Endothelial cell (in vitro differentiated cells): Measurements from ENCODE around the gene PIF1. TPM values are rescaled to one million over a fixed set of nuclear protein-coding genes. Genes with fewer than 3 reads are reported as not detected.

Experiments used
- DNase-seq: peaks from one replicate; pipeline ENCODE4 v3.0.0; 2021; ENCODE audit warnings: low spot score
- H3K27ac Mint-ChIP-seq: one replicate; pipeline ENCODE4 v1.8.0; 2021; ENCODE audit warnings: mixed read lengths, inconsistent platforms; ENCODE audit not compliant: unreplicated experiment
- H3K27me3 Mint-ChIP-seq: one replicate; pipeline ENCODE4 v1.8.0; 2021; ENCODE audit warnings: mild to moderate bottlenecking, moderate library complexity, mixed read lengths, inconsistent platforms; ENCODE audit not compliant: unreplicated experiment
- H3K36me3 Mint-ChIP-seq: one replicate; pipeline ENCODE4 v1.8.0; 2021; ENCODE audit warnings: mild to moderate bottlenecking, low read depth, mixed read lengths, inconsistent platforms; ENCODE audit not compliant: unreplicated experiment
- H3K4me1 Mint-ChIP-seq: one replicate; pipeline ENCODE4 v1.8.0; 2021; ENCODE audit warnings: mild to moderate bottlenecking, mixed read lengths, inconsistent platforms; ENCODE audit not compliant: unreplicated experiment
- H3K4me3 Mint-ChIP-seq: one replicate; pipeline ENCODE4 v1.8.0; 2021; ENCODE audit warnings: mild to moderate bottlenecking, mixed read lengths, inconsistent platforms; ENCODE audit not compliant: unreplicated experiment
- H3K9me3 Mint-ChIP-seq: one replicate; pipeline ENCODE4 v1.8.0; 2021; ENCODE audit warnings: mixed read lengths, inconsistent platforms; ENCODE audit not compliant: unreplicated experiment
- total RNA-seq: library from RNA; stranded (reverse); fragmentation: NEBNext Ultra II Directional; extraction: Animal tissue kit (Norgen Biotek cat#: 25700); gene quantifications from one replicate; pipeline ENCODE4 v1.2.1, GENCODE V29; 2021; ENCODE audit not compliant: unreplicated experiment
- TF ChIP-seq, protein P1 (sequence below): fragments of 200-600 bp; sonication (generic); IDR thresholded peaks from one replicate; pipeline ENCODE4 v1.5.0; 2021; ENCODE audit warnings: antibody characterized with exemption; ENCODE audit not compliant: unreplicated experiment

PIF1 gene
- total RNA-seq, 1 donor from 2014 or later: 4.8 TPM

DNA sequence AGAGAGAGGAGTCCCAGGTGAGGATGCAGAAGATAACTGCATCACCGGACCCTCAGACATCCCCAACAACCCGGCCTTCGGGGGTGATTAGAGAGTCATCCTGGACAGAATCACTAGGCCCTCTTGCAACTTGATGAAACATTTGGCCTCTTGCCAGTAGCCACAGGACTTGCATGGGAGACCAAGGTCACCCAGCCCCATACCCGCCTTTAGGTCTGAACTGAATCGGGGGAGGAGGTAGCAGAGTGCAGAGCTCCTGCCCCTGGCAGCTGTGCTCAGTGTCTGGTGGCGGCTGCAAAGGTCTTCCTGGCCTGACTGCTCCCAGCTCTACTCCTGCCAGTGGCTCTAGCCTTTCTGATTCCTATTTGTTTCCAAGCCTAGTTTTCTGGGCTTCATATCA lies 12.4 kb downstream of the PIF1 start:
- Mint-ChIP-seq H3K9me3 (no peaks in the 10 kb centered on the region), H3K27ac (no peak overlapping the region), H3K4me3 (no peak overlapping the region), H3K36me3 (no peaks in the 10 kb centered on the region), H3K27me3 (peaks cover 3% of the 10 kb centered on the region), H3K4me1 (peaks cover 21% of the 10 kb centered on the region)
- DNase-seq: no peak
- TF ChIP-seq, protein P1, sequence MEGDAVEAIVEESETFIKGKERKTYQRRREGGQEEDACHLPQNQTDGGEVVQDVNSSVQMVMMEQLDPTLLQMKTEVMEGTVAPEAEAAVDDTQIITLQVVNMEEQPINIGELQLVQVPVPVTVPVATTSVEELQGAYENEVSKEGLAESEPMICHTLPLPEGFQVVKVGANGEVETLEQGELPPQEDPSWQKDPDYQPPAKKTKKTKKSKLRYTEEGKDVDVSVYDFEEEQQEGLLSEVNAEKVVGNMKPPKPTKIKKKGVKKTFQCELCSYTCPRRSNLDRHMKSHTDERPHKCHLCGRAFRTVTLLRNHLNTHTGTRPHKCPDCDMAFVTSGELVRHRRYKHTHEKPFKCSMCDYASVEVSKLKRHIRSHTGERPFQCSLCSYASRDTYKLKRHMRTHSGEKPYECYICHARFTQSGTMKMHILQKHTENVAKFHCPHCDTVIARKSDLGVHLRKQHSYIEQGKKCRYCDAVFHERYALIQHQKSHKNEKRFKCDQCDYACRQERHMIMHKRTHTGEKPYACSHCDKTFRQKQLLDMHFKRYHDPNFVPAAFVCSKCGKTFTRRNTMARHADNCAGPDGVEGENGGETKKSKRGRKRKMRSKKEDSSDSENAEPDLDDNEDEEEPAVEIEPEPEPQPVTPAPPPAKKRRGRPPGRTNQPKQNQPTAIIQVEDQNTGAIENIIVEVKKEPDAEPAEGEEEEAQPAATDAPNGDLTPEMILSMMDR: no peak

DNA sequence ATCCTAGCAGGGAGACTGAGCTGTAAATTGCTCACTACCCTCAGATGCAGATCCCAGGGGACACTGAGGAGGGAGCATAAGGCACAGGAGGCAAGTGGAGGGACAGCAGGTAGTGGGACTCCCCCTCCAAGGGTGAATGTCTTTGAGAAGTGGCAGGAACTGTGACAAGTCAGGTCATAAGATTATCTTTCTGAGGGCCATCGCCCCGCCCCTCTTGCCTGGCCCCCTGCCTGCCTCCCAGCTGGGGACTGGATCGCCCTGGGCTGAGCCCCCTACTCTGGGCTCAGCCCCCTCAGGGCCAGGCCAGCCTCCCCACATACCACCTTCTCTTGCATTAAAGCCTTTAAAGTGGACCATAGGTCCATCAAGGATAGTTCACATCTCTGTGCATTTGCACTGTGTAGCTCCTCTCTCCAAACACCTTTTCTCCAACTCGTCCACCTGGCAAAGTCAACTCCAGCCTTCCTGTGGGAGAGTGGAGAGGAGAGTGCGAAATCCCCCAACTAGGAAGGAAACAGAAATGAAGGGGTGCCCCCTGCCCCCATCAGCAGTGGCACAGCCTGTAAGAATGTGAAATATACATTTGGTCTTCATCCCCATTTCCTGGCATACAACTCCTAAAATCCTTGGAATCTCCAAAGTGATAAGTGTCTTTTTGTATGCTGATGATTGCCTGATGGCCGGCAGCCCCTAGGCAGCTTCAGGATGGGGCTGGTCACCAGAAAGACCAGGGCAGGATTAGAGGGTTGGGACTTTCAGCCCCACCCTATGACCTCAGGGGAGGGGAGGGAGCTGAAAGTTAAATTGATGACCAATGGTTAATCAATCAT lies 14.7 kb downstream of the PIF1 start:
- no peak for DNase-seq
- no peak overlapping the region for H3K4me3 Mint-ChIP-seq
- H3K36me3 Mint-ChIP-seq: no peaks in the 10 kb centered on the region
- H3K4me1 Mint-ChIP-seq: peaks cover 21% of the 10 kb centered on the region
- no peak overlapping the region for H3K27ac Mint-ChIP-seq
- no peaks in the 10 kb centered on the region for H3K9me3 Mint-ChIP-seq
- peaks cover 6% of the 10 kb centered on the region for H3K27me3 Mint-ChIP-seq
- TF ChIP-seq, protein P1: no peak

DNA sequence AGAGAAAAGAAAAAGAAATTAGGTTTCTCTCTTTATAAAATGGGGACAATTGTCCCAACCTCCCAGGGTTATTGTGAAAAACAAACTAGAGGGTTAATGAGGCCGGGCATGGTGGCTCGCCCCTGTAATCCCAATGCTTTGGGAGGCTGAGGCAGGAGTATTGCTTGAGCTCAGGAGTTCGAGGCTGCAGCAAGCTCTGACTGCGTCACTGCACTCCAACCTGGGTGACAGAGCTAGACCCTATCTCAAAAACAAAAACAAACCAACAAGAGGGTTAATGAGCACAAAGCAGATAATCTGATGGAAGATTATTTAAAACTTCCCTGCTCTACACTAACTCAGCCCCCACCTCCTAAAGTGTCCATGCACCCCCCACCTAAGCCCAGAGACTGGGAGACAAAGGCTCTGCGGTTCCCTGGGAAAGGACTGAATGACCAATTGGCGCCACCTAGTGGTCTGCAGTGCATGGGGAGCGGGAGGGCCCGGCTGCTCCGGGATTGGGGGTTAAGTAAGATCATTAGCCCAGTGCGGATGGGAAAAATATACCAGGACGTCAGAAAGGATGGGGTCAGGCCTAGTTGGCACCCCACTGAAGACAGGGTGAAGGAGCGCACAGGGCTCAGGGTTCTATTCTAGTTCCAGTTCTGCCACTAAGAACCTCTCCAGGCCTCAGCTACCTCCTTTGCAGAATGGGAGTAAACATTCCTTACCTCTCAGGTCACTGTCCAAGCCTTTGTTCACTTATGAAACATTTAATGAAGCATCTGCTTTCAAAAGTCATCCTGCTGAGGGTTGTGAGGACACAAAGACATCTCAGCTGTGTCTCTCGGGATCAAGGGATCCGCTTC lies 15.6 kb downstream of the PIF1 start:
- H3K27me3 Mint-ChIP-seq: peaks cover 6% of the 10 kb centered on the region
- peaks cover 21% of the 10 kb centered on the region for H3K4me1 Mint-ChIP-seq
- TF ChIP-seq, protein P1: peak; percentile 80
- no peaks in the 10 kb centered on the region for H3K36me3 Mint-ChIP-seq
- DNase-seq: peak; percentile 82
- no peak overlapping the region for H3K27ac Mint-ChIP-seq
- H3K9me3 Mint-ChIP-seq: no peaks in the 10 kb centered on the region
- H3K4me3 Mint-ChIP-seq: no peak overlapping the region

DNA sequence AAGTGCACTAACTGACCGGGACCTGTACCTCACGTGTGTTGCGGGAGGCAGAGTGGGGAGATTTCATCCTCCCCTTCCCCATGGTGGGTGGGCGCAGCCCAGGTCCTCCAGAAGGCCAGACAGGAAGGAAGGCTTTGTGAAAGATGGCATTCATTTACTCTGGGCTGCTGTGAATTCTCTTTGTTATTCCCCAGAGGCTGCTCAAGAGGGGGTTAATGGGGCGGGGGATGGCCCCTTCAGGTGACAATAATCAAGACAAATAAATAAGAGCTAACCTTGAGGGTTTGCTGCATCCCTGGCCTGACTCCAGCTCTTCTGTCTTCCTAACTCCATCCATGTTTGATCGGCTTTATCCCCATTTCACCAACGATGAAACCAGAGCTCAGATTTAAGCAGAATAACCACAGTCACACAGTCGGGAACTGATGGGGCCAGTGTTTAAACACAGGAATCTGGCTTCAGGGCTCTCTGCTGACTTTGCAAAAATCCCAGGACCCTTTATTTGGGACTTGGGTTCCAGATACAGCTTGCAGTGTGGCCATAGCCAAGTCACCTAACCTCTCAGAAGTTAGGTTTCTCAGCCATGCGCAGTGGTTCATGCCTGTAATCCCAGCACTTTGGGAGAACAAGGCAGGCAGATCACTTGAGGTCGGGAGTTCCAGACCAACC lies 16.5 kb downstream of the PIF1 start:
- TF ChIP-seq, protein P1: no peak
- no peak for DNase-seq
- H3K9me3 Mint-ChIP-seq: no peaks in the 10 kb centered on the region
- no peaks in the 10 kb centered on the region for H3K36me3 Mint-ChIP-seq
- H3K27me3 Mint-ChIP-seq: peaks cover 6% of the 10 kb centered on the region
- H3K4me3 Mint-ChIP-seq: no peak overlapping the region
- H3K27ac Mint-ChIP-seq: no peak overlapping the region
- peaks cover 21% of the 10 kb centered on the region for H3K4me1 Mint-ChIP-seq
